ENCODE measurements around the gene SCAMP3. TPM values are rescaled to one million over a fixed set of nuclear protein-coding genes. Genes with fewer than 3 reads are reported as not detected.
A peak's percentile ranks its signal among the peaks of the same experiment; 100 is the strongest.

SCAMP3 gene
- total RNA-seq, 1 experiment from 2014 or later = 64.2 TPM

DNA sequence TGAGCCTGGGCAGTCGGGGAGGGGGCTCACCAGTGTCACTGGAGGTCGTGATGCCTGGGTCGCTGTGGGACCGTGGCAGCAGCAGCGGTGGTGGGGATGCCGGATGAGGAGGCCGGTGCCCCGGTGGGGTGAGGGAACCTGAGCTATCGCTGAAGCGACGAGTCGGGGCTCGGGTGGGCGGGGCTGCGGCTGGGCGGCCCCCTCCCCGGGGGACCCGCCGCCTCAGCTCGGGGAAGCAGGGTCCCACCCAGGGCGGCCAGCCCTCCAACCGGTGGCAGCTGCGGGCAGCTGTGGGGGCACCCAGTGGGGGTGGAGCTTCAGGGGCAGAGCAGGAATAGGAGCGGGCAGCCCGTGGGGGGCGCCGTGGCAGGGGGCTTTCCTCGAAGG, 11.9 kb downstream of the SCAMP3 start:
- peaks cover 11% of the 10 kb centered on the region; the same call in 1 of the 2 replicates for H3K79me2 ChIP-seq (ENCODE audit: insufficient read depth, low read length)
- TF ChIP-seq EZH2phosphoT487 (IDR thresholded peaks at IDR 0.05; ENCODE audit: borderline replicate concordance) = no peak
- TF ChIP-seq SIN3A (IDR thresholded peaks at IDR 0.05; ENCODE audit: low read depth) = no peak
- no peak for TF ChIP-seq YY1 (IDR thresholded peaks at IDR 0.05; ENCODE audit: extremely low read depth, insufficient replicate concordance, low read depth, low read length)
- no peak for TF ChIP-seq RAD21 (IDR thresholded peaks at IDR 0.05; ENCODE audit: low read depth)
- TF ChIP-seq, protein P1, sequence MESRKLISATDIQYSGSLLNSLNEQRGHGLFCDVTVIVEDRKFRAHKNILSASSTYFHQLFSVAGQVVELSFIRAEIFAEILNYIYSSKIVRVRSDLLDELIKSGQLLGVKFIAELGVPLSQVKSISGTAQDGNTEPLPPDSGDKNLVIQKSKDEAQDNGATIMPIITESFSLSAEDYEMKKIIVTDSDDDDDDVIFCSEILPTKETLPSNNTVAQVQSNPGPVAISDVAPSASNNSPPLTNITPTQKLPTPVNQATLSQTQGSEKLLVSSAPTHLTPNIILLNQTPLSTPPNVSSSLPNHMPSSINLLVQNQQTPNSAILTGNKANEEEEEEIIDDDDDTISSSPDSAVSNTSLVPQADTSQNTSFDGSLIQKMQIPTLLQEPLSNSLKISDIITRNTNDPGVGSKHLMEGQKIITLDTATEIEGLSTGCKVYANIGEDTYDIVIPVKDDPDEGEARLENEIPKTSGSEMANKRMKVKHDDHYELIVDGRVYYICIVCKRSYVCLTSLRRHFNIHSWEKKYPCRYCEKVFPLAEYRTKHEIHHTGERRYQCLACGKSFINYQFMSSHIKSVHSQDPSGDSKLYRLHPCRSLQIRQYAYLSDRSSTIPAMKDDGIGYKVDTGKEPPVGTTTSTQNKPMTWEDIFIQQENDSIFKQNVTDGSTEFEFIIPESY (IDR thresholded peaks at IDR 0.05; ENCODE audit: extremely low read depth, insufficient replicate concordance, low read length) = no peak
- TF ChIP-seq TCF7L2 (IDR thresholded peaks at IDR 0.05; ENCODE audit: borderline replicate concordance, extremely low read depth, insufficient read depth, insufficient read length) = no peak
- TF ChIP-seq, protein P2, sequence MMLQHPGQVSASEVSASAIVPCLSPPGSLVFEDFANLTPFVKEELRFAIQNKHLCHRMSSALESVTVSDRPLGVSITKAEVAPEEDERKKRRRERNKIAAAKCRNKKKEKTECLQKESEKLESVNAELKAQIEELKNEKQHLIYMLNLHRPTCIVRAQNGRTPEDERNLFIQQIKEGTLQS (IDR thresholded peaks at IDR 0.05) = no peak
- TF ChIP-seq, protein P3, sequence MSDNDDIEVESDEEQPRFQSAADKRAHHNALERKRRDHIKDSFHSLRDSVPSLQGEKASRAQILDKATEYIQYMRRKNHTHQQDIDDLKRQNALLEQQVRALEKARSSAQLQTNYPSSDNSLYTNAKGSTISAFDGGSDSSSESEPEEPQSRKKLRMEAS (IDR thresholded peaks at IDR 0.05) = no peak
- no peak for TF ChIP-seq ZNF274 (IDR thresholded peaks at IDR 0.05; ENCODE audit: low read depth, low read length)
- TF ChIP-seq SRF (IDR thresholded peaks at IDR 0.05; ENCODE audit: low read depth) = no peak
- TF ChIP-seq, protein P4, sequence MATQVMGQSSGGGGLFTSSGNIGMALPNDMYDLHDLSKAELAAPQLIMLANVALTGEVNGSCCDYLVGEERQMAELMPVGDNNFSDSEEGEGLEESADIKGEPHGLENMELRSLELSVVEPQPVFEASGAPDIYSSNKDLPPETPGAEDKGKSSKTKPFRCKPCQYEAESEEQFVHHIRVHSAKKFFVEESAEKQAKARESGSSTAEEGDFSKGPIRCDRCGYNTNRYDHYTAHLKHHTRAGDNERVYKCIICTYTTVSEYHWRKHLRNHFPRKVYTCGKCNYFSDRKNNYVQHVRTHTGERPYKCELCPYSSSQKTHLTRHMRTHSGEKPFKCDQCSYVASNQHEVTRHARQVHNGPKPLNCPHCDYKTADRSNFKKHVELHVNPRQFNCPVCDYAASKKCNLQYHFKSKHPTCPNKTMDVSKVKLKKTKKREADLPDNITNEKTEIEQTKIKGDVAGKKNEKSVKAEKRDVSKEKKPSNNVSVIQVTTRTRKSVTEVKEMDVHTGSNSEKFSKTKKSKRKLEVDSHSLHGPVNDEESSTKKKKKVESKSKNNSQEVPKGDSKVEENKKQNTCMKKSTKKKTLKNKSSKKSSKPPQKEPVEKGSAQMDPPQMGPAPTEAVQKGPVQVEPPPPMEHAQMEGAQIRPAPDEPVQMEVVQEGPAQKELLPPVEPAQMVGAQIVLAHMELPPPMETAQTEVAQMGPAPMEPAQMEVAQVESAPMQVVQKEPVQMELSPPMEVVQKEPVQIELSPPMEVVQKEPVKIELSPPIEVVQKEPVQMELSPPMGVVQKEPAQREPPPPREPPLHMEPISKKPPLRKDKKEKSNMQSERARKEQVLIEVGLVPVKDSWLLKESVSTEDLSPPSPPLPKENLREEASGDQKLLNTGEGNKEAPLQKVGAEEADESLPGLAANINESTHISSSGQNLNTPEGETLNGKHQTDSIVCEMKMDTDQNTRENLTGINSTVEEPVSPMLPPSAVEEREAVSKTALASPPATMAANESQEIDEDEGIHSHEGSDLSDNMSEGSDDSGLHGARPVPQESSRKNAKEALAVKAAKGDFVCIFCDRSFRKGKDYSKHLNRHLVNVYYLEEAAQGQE (IDR thresholded peaks at IDR 0.05; ENCODE audit: low read depth) = no peak
- TF ChIP-seq JUND (IDR thresholded peaks at IDR 0.05) = no peak
- no peak for TF ChIP-seq EGR1 (IDR thresholded peaks at IDR 0.05; ENCODE audit: low read depth)
- TF ChIP-seq POLR2A (IDR thresholded peaks at IDR 0.05; ENCODE audit: borderline replicate concordance, extremely low read depth, insufficient read depth, insufficient read length) = no peak
- no peak for TF ChIP-seq POLR2AphosphoS5 (IDR thresholded peaks at IDR 0.05; ENCODE audit: low read depth, low read length)
- no peaks in the 10 kb centered on the region for H3K9me2 ChIP-seq (ENCODE audit: insufficient read depth)
- ChIA-PET CTCF (interaction anchor here (1.0 to 4.1 kb wide), 21 partner anchors 9 to 401 kb away, joined by 3 to 44 read pairs (median 6); partner anchors contain the start of genes CLK2, FDPS, MTX1 and SCAMP3), RAD21 (ENCODE audit: low non-redundant PET in 1 of 2, low total read pairs in 2 of 2, uncharacterized antibody in 2 of 2, unreplicated experiment in 2 of 2) (interaction anchor here in 1 of 2 experiments (1.2 to 2.0 kb wide), 2 partner anchors 12 to 74 kb away, joined by 3 to 9 read pairs; partner anchors contain the start of gene SCAMP3), POLR2A (interaction anchor here (1.2 kb wide), 1 partner anchor 12 kb away, joined by 3 read pairs; the partner anchor contains the start of gene SCAMP3)
- H3K9ac ChIP-seq (ENCODE audit: low read length) = no peak overlapping the region
- no peak overlapping the region for H3K4me3 ChIP-seq (replicated peaks in 1 of 2; ENCODE audit: low read depth in 1 of 2, low read length in 2 of 2)
- peaks cover 14 to 31% of the 10 kb centered on the region in 2 experiments for H3K4me1 ChIP-seq (ENCODE audit: control insufficient read depth in 1 of 2, insufficient read depth in 2 of 2, low read length in 2 of 2)
- ATAC-seq = peak; percentile 8
- no peaks in the 10 kb centered on the region for H4K20me1 ChIP-seq (ENCODE audit: insufficient read depth)
- no peaks in the 10 kb centered on the region for H3K27me3 ChIP-seq (ENCODE audit: insufficient read depth, low read length)
- no peaks in the 10 kb centered on the region for H3K9me3 ChIP-seq (ENCODE audit: control insufficient read depth in 1 of 2, insufficient read depth in 1 of 2, low read depth in 1 of 2, low read length in 2 of 2)
- H3K36me3 ChIP-seq (ENCODE audit: control insufficient read depth in 1 of 2, insufficient read depth in 2 of 2, low read length in 2 of 2) = peaks cover 0 to 2% of the 10 kb centered on the region in 2 experiments; a peak in 3 of 4 replicates
- no peak overlapping the region for H3K27ac ChIP-seq (ENCODE audit: low read depth, low read length)
- no peak for DNase-seq (ENCODE audit: low read depth, low spot score)
- H3K4me2 ChIP-seq (ENCODE audit: low read length) = no peak overlapping the region
- intact Hi-C loops (cut with micrococcal nuclease) = loop anchor here (1.0 to 5.0 kb wide), 4 partner anchors 57 to 342 kb away; partner anchors contain the start of gene FDPS
- no peak overlapping the region for H2AFZ ChIP-seq (ENCODE audit: low read depth, low read length, poor library complexity, severe bottlenecking)
- BruUV-seq (replicated peaks) = no TSS peak
